Cardiac septum (tissue), 1 donor: ENCODE data around the gene PTPRD. TPM values are rescaled to one million over a fixed set of nuclear protein-coding genes. Genes with fewer than 3 reads are reported as not detected.
"Not testable (repeated sequence)": the region's sequence is repeated elsewhere in the genome, so short reads cannot be mapped to it uniquely, and the experiment has no call there.

ENCODE experiments used
- DNase-seq: peaks from one replicate; pipeline ENCODE4 v3.0.0-alpha.2; 2020; ENCODE audit warnings: low spot score
- intact Hi-C: fragments of 100-400 bp; cut with DNase I; formaldehyde crosslinking; loops from one replicate; pipeline ENCODE4 v1.14.0; 2022
- total RNA-seq: library from RNA; stranded (reverse); fragmentation: NEBNext Ultra II Directional; extraction: Animal tissue kit (Norgen Biotek cat#: 25700); gene quantifications from one replicate; pipeline ENCODE4 v1.2.1, GENCODE V29; 2021
- donor health status: DM: no; HTN: no; CAD: no.

PTPRD gene
- total RNA-seq, 1 donor from 2014 or later, result 13.0 TPM

GRCh38 chr9:8718121-8718725 lies 1894.6 kb downstream of the PTPRD start:
- no peak for DNase-seq
- intact Hi-C loops, result no loop called here

DNA sequence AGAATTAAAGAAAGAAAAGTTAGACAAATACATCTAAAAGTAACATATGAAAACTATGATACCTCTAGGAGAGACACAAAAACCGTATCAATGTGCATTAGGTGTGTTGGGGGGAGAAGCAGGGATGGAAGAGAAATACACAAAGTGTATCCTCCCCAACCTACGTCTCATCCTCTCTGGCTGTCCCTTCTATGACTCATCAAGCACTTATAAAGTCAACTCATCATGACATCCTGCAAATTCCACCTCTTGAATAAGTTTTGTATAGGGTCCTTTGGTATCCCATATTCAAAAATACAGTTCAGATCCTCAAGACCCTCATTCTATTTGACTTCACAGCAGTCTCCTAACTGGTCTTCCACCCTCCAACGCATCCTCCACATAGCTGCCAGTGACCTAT lies 1895.7 kb downstream of the PTPRD start:
- intact Hi-C loops, result no loop called here
- no peak for DNase-seq

DNA sequence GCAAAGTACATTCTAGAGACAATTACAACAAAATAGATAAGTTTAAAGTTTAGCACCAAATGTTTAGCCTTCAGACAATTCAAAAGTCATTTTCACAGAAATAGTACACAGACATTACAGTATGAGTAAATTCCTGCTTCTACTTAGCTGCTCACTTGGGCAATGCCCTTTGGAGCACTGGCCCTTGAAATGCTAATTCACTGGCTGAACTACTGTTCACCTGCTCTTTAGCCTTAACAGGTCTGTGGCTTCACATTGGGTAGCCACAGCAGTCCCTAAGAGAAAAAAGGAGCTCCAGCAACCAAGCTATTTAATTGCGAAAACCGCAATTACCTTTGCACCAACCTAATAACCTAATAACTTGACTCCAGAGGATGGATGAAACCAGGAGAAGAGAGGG lies 1897.0 kb downstream of the PTPRD start:
- no peak for DNase-seq
- intact Hi-C loops, result no loop called here

DNA sequence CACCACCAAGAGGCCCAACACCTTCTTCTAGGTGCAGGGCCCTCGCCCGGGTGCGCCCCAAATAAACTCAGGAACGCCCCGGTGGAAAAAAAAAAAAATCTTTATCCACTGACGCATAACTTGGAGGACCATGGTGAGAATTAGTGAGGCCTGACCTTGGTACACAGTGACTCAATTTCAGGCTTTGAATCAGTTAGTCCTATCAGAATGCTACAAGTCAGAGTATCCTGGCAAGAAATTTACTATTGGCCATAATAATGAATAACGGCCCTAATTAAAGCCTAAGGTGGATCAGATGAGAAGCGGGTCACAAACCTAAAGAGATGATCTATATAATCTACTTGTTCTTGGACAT lies 1899.0 kb downstream of the PTPRD start:
- intact Hi-C loops, result no loop called here
- no peak for DNase-seq

DNA sequence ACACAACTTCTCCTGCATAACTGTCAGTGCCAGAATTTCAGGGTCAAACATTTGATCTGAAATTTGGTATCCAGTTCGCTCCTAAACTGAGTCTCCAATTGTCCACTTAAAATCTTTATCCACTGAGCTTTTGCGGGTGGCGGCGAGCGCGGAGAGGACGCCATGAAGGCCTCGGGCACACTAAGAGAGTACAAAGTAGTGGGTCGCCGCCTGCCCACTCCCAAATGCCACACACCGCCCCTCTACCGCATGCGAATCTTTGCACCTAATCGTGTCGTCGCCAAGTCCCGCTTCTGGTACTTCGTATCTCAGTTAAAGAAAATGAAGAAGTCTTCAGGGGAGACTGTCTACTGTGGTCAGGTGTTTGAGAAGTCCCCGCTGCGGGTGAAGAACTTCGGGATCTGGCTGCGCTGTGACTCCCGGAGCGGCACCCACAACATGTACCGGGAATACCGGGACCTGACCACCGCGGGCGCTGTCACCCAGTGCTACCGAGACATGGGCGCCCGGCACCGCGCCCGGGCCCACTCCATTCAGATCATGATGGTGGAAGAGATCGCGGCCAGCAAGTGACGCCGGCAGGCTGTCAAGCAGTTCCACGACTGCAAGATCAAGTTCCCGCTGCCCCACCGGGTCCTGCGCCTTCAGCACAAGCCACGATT lies 1899.5 kb downstream of the PTPRD start:
- intact Hi-C loops, result no loop called here
- DNase-seq, result no peak

- DNase-seq, result no peak
- intact Hi-C loops, result no loop called here
Observed at GRCh38 chr9:8709731-8710130, 1903.1 kb downstream of the PTPRD start.

DNA sequence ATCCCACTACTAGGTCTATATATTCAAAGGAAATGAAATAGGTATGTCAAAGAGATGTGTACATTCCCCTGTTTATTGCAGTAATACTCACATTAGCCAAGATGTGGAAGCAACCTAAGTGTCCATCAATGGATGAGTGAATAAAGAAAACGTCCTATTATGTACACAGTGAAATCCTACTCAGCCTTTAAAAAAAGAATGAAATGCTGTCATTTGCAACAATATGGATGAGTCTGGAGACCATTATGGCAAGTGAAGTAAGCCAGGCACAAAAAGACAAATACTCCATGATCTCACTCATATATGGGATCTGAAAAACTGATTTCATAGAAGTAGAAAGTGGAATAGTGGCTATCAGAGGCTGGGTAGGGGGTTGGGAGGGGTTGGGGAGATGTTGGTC lies 1904.1 kb downstream of the PTPRD start:
- intact Hi-C loops, result no loop called here
- no peak for DNase-seq

DNA sequence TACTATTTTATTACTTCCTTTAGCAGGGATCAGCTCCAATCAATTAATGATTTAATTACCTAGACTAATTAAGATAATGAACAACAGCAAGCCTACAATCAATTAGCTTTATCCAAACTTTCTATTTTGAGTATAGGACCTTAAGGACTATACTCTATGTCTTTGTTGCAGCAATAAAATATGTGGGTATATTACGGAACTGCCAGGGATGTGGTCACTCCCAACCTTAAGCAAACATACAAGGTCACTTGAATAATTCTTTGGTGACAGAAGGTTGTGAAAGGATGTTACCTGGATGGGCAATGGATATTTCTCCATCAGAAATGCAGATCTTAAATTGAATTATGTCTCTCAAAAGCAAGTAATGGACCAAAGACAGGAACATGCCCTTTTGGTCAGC lies 1905.8 kb downstream of the PTPRD start:
- intact Hi-C loops, result no loop called here
- no peak for DNase-seq

DNA sequence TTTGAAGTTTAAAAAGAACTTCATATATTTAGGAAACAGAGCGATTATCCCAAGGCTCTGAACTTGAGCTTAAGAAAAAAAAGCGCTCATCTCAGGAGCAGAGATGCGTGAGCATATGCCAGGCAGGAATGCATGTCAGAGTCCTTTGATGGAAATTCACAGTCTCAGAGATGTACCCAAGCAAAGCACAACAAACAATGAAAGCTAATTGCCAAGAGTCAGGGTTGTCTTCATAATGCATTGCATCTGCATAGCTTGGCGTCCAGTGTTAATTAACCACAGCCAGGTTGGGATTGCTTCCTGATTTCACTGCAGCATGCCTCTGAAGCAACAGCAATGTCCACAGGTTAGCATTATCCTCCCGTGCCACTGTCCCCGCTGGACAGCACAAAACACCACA lies 1906.3 kb downstream of the PTPRD start:
- intact Hi-C loops, result no loop called here

DNA sequence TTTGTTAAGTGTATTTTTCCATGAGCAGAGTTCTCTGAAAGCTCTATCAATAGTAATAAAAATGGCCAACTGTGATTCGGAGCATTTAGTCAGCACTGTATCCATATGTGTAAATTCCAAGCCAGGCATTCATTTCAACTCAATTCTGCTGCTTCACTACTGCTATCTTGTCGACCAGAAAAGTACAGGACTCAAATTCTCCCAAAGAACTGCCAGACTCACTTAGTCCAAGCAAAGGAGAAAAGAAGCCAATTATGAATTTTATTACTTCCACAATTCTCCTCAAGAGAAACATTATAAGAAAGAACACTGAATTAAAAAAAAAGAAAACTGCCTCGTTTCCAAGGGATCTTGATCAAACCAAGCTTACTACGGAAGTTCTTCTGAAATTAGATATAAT lies 1906.9 kb downstream of the PTPRD start:
- intact Hi-C loops, result no loop called here
- DNase-seq, result no peak

More for the DNA sequence above, 1906.3 kb downstream of the PTPRD start:
- DNase-seq, result no peak

GRCh38 chr9:8703904-8704303 lies 1908.9 kb downstream of the PTPRD start:
- no peak for DNase-seq
- intact Hi-C loops, result no loop called here

GRCh38 chr9:8701904-8702303 lies 1910.9 kb downstream of the PTPRD start:
- intact Hi-C loops, result no loop called here
- no peak for DNase-seq

GRCh38 chr9:8697565-8697964 lies 1915.2 kb downstream of the PTPRD start:
- DNase-seq, intact Hi-C loops: not testable (repeated sequence)

DNA sequence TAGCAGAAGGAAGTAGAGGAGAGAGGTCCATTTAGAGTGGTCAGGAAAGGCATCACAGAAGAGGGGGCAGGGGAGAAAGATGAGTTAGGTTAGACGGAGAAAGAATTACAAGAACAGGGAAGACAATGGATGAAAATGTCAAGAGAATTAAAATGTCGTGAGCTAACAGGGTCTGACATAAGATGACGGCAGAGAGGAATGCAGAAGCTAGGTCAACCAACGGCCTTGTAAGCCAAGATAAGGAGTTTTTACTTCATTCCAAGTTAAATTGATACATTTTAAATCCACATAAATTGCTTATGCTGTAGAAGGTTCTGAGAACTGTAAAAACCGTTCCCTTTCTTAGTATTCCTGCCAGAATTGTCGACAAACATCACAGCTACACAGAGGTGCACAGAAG lies 1916.3 kb downstream of the PTPRD start:
- intact Hi-C loops, result no loop called here
- DNase-seq, result no peak

DNA sequence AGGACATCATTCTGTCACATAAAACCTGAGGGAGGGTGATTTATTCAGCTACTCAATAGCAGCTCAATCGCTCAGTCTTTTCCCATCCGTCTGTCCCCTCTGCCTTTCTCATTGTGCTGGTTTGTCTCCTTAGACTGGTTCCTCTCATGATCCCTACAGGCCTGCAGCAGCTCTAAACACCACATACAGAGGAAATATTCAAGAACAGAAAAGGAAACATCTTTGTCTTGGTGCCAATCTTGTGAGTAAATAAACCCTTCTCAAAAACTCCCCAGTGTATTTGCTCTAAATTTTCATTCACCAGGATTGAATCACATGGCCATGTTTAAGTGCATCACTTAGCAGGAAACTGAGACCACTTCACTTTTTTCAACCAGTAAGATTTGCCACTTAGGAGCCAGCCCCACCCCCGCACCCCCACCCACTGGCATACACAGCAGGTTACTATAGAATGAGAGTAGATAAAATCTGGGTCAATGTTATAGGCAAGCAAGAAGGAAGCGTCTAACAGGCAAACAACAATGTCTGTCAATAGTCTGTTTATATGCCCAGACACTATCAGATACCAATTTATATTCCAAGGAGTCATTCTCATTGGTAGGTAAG lies 1917.7 kb downstream of the PTPRD start:
- no peak for DNase-seq
- intact Hi-C loops, result no loop called here

DNA sequence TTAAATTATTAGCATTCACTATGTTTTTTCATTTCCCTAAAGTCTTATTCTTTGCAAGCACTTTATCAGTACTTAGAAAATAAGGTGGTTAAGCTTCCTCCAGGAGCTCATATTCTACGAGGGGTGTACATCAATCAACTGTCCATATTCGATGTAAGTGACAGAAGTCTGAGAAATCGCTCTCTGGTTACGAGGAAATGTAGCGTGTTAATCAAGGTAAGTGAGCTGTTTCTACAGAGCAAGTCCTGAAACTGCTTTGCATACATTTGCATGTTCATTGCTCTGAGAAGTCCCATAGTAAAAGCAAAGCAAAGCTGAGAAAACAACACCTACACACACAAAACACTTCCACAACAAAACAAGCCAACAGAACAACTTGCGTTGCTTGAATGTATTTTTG lies 1919.3 kb downstream of the PTPRD start:
- intact Hi-C loops, result no loop called here
- DNase-seq, result no peak

GRCh38 chr9:8686516-8686915 lies 1926.3 kb downstream of the PTPRD start:
- intact Hi-C loops, result no loop called here
- no peak for DNase-seq

- no peak for DNase-seq
- intact Hi-C loops, result no loop called here
Observed at GRCh38 chr9:8685825-8686224, 1927.0 kb downstream of the PTPRD start.

DNA sequence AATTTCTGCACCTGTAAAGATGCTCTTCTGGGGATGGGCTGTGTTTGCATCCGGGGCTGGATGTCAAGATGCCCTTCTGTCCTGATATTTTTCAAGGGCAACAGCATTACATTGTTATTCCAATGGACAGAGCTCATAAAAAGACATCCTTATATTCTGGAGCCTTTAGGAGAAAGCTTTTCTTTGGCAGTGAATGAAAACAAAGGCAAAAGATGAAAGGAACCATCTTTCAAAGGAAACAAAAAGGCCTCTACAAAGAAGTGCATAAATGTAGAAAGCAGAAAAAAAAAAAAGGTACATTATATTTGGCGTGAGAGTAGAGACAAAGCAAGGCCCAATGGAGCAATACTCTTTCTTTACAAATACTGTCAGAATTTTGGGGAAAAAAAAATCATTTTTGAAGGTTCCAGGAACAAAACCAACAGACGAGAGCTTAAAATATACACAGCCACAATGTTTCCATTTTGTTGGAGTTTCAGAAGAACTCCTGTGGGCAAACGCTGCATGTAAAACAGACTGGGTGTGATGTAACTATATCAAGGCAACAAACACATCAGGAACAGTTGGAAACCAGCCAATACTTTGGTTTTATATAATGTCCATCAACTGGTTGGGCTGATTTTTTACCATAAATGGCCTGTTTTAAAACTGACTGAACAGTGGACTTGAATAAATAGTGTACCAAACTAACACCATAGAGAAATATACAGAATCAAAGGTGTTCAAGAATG lies 1927.7 kb downstream of the PTPRD start:
- intact Hi-C loops, result no loop called here
- no peak for DNase-seq

DNA sequence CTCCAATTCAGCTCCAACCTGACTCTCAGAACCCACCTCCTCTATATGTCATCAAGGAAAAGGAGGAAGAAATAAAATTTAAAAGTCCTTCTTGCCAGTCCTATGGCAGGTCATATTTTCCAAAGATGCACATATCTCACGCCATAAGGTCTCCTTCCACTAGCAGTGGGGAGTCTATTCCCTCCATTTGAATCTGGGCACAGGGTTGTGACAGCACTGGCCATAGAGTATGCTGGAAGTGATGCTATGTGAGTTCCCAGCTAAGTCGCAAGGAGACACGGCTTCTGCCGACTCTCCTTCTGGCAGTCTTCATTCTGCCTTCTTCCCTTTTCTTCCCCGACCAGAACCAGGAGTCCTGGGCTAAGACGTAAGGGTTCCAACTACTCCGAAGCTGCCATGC lies 1929.3 kb downstream of the PTPRD start:
- no peak for DNase-seq
- intact Hi-C loops, result no loop called here

GRCh38 chr9:8680658-8681057 lies 1932.1 kb downstream of the PTPRD start:
- no peak for DNase-seq
- intact Hi-C loops, result no loop called here
